ENCODE measurements around the gene G0S2.

DNA sequence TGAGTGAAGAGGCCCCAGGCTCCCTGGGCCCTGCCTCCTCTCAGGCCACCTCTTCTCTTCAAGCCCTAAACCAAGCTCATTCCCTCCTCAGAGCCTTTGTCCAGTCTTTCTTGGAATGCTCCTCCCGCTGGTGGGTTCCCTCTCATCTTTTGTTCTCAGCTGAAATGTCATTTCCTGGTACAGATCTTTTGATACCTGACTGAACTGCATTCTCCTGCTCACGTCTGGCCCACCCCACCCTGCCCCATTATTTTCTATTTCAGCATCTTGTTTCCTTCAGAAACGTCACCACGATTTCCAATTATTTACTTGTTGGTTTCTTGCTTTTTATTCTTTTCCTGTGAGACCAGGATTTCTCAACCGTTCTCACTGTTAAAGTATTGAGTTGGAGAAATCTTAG is 39.4 kb upstream of the G0S2 start:
- TF ChIP-seq, protein P1, sequence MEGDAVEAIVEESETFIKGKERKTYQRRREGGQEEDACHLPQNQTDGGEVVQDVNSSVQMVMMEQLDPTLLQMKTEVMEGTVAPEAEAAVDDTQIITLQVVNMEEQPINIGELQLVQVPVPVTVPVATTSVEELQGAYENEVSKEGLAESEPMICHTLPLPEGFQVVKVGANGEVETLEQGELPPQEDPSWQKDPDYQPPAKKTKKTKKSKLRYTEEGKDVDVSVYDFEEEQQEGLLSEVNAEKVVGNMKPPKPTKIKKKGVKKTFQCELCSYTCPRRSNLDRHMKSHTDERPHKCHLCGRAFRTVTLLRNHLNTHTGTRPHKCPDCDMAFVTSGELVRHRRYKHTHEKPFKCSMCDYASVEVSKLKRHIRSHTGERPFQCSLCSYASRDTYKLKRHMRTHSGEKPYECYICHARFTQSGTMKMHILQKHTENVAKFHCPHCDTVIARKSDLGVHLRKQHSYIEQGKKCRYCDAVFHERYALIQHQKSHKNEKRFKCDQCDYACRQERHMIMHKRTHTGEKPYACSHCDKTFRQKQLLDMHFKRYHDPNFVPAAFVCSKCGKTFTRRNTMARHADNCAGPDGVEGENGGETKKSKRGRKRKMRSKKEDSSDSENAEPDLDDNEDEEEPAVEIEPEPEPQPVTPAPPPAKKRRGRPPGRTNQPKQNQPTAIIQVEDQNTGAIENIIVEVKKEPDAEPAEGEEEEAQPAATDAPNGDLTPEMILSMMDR (IDR thresholded peaks at IDR 0.05), result no peak
- TF ChIP-seq POLR2A (IDR thresholded peaks at IDR 0.05) (no peak), EP300 (IDR thresholded peaks at IDR 0.05) (no peak), POLR2AphosphoS5 (IDR thresholded peaks at IDR 0.05) (no peak)

All from sigmoid colon (tissue), 4 donors.